HG02884 (cell line): ENCODE results near the gene JHY.
A peak's percentile ranks its signal among the peaks of the same experiment; 100 is the strongest.
"Not testable (repeated sequence)": the region's sequence is repeated elsewhere in the genome, so short reads cannot be mapped to it uniquely, and the experiment has no call there.

Source experiments
- ATAC-seq: cut with Tn5 transposase; IDR thresholded peaks from one replicate; pipeline ENCODE4 v1.9.1; 2021; ENCODE audit warnings: mild to moderate bottlenecking, moderate library complexity; ENCODE audit not compliant: unreplicated experiment

The JHY gene

DNA sequence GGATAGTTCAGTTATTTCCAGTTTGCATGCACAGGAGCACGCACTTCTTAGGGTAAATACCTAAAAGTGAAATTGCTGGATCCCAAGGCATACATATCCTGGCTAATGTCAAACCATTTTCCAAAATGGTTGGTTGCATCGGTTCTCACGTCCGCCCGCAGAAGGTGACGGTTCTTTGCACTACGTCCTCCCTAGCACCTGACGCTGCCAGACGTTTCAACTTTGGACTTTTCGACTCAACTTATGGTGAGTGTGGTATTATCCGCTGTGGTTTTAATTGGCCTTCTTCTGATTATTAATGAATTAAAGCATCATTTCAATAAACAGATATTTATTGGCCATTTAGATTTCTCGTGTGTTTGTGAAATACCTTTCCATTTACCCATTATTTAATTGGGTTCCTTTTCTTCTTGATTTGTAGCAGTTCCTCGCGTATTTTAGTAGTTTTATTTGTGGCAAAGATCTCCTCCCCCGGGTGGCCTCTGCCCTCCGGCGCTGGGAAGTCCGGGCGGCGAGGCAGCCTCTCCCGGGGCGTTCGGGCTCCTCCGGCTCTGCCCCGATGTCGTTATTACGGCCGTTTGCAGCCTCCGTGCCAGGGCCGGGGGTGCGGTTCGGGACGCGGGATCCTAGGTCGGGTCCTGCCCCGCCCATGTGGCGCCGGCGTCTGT is at the start of gene JHY:
Gene JHY (plus strand): TSS at position 571 of the 668 bp plus-strand sequence. CDS start 3,091 bp downstream, outside the sequence.
- peak; percentile 39 for ATAC-seq

DNA sequence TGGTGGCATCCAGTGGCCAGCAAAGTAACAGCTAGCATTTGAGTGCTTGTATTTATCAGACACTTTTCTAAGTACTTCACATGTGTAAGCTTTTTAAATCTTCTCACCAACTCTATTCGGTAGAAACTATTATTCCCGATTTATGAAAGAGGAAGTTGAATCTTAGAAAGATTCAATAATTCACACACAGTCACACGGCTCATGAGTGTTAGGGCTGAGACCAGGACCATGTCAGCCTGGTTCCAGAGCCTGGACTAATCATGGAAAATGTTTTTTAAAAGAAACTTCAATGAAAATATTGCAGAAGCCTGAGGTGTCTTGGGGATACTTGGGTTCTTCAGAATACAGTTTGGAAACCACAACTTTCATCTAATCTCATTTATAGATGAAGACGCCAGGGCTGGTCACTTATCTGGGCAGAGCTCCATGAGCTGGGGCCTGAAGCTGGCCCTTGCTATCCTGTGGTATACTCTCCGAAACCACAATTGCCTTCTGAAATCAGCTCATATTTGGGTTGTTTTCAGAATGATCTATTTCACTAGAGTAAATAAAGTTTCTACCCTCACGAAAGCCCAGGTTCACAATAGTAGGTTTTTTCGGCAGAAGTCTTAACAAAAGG is 48.6 kb upstream of the JHY start:
- ATAC-seq = no peak

DNA sequence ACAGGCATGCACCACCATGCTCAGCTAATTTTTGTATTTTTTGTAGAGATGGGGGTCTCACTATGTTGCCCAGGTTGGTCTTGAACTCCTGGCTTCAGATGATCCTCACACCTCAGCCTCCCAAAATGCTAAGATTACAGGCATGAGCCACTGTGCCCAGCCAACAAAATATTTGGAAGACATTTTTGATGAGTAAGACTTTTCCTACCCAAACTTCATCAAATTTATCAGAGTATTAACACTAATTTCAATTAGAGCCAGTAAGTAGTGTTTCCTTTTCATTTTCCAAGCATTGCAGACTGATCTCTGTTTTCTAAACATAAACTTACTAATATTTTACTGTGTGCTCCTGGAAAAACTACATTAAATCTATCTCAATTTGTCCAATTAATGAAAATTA is 45.6 kb upstream of the JHY start:
- ATAC-seq = no peak

DNA sequence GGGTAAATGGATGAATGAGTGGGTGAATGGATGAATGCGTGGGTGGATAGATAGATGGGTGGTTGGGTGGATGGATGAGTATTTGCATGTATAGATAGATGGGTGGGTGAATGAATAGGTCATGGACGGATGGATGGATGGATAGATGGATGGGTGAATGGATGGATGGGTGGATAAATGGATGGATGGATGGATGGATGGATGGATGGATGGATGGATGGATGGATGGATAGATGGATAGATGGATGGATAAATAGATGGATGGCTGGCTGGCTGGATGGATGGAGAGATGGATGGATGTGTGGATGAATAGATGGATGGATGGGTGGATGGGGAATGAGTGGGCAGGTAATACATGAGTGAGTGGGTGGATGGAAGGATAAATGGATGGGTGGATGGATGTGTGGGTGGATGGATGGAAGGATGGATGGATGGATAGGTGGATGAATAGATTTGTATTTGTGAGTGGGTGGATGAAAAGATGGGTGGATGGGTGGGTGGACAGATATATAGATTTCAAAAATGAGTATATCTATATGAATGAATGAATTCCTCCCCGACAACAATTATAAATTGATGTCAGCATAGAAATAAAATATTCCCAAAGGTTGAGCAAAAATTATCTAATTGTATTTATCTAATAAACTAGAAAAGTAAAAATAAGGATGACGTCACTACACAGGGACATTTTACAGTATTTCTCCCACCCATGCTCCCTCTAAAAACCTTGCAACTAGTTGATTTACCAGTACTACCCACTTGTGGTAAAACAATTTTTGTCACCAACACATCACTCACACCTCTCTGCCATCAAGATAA is 44.8 kb upstream of the JHY start:
- no peak for ATAC-seq

DNA sequence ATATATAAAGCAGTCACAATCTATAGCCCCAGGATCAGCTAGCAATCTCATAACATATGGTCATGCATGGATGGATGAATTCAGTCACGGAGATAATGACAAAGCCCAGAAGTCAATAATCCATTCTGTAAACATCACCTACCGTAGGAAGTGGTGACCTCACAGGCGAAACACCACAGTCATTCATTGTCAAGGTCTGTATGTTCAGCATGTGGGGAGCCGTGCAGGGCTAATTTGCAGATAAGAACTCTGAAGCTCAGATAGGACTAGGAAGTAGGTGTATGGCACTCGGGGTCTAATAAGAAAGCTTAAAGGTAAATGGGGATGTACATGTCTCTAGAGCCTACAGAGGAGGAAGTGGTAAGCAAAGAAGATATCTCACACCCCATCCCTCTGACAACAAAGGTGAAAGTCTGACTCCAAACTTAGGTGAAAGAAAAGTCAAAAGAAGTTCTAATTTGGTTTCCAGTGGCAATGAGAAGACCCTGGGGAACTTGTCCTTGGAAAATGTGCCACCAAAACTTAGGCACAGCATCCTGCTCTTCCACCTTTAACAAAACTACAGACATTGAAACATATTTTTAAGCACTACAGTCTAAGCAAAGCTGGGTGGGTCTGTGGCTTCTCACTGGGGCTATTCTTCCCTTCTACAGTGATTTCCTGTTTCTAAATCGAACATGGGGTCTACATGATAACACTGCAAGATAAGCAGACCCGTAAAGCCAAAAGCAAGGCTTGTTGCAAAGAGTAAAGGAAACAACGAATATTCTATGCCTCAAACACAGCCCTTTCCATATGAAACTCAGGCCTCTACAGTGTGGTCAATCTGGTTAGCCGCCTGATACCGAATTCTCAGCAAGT is 39.0 kb upstream of the JHY start:
- ATAC-seq = peak; percentile 78

DNA sequence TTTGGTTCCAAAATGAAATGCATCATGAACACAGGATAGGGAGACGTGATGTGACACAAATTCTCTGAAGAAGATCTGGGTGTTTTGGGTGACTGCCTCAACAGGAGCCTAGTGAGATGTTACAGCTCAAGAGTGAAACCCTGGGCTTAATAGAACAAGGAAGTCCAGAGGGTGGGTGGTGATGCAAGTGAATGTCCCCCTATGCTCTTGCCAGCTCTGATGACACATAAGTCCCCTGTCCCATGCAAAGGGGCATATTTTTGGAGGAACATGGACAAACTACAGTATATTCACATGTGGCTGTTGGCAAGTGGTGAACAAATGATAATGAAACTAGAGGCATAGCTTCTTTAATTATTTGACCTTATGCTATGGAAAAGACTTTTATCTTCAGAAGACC is 35.1 kb upstream of the JHY start:
- ATAC-seq = no peak

DNA sequence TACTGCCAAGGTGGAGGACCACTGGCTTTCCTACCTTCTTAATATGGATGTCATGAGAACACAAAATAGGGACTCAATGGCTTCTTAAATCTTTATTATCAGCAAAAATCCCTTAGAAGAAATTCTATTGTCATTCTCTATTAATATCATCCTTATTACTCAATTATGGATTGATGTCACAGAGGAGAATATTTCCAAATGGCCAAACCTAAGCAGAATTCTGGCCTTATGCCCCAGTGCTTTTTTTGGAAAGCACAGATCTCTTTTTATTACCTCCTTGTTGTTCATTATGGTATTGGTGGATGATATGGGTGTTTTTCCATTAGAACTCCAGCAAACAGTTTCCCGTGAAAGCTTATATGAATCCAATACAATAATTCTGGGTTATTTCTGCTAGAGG is 34.4 kb upstream of the JHY start:
- ATAC-seq = no peak

DNA sequence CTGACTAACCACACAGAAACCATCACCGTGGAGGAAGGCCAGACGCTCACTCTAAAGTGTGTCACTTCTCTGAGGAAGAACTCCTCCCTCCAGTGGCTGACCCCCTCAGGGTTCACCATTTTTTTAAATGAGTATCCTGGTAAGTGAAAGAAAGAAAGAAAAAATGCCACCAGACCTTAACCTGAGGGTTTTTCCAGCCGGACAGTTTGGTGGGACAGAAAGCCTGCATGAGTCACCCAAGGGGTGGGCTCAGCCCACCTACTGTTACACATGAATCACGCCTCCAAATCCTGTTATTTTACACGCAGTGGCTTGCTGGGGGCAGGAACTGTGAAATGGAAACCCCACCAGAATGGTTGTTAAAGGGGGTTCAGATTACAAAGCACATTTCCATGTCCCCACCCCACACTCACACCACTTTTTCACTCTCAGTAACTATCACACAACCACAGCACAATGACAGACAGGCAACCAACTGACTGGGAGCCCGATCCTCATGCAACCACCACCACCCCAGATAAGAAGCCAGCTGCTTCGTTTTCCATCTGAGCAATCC is 32.4 kb upstream of the JHY start:
- ATAC-seq = no peak

DNA sequence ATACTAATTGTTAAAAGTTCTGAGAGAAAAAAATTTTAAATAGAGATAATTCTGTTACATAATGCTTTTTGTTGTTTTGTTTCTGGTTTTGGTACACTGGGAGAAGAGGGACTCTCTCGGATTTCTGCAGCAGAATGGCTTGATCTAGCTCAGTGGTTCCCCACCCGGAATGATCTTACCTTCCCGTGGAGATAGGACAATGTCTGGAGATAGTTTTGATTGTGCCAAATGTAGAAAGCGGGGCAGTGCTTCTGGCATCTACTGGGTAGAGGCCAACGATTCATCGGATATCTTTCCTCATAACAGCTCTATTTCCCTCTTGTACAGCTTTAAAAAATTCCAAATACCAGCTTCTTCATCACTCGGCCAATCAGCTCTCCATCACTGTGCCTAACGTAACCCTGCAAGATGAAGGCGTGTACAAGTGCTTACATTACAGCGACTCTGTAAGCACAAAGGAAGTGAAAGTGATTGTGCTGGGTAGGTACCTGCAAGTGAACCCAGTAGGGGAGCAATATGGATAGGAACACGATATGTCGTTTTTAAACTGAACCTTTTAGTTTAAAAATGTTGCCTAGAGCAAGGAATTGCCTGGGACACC is 31.1 kb upstream of the JHY start:
- ATAC-seq = peak; percentile 63

DNA sequence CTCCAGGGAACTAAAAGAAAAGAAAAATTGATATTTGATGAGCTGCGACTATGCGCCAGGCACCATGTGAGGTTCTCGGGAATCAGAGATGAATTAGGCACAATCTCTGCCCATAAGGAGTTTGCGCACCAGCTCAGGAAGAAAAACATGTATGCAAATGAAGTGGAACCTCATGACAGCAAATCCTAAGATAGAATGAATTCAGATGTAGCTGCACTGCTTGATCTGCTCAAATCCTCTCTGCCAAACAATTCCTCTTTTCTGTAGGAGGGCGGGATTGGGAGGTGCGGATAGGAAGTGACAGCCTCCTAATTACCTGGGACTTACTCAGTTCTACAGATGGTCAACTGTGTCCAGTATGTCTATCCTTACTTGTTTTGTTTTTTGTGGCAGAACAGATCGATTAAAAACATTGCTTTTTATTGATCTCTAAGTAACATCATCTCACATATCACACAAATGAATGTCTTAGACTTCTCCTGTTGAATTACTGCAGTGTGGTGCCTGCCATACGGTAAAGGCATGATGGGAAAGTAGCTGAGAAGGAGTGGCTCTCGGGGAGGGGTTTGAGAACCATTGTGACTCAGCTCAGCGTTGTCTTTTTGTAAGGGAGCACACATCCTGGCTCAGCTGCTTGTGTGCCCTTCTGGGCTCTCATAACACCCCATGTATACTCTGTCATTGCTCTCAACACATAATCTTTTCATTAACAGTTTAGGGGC is 30.3 kb upstream of the JHY start:
- no peak for ATAC-seq

DNA sequence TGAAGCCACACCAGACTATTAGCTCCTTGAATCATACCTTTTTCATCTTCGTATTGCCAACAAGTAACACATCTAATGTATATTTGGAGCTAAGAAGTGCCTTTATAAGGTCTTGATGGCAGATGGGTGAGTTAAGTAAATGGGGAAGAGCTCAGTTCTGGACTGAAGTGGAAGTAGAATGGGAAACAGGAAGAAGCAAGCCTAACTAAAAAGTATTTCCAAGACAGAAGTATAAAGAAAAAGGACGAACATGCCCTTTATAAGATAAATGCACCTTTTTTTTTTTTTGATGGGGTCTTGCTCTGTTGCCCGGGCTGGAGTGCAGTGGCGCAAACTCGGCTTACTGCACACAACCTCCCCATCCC is 29.8 kb upstream of the JHY start:
- no peak for ATAC-seq

DNA sequence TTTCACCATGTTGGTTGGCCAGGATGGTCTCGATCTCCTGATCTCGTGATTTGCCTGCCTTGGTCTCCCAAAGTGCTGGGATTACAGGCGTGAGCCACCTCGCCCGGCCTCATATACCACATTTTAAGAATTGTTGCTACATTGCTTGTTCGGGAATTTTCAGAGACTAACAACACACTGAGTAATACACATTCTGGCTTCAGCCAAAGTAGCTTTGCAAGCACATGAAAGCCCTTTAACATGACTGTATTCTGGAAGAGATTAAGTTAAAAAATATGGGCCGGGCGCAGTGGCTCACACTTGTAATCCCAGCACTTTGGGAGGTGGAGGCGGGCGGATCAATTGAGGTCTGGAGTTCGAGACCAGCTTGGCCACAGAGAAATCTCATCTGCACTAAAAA is 29.3 kb upstream of the JHY start:
- no peak for ATAC-seq

DNA sequence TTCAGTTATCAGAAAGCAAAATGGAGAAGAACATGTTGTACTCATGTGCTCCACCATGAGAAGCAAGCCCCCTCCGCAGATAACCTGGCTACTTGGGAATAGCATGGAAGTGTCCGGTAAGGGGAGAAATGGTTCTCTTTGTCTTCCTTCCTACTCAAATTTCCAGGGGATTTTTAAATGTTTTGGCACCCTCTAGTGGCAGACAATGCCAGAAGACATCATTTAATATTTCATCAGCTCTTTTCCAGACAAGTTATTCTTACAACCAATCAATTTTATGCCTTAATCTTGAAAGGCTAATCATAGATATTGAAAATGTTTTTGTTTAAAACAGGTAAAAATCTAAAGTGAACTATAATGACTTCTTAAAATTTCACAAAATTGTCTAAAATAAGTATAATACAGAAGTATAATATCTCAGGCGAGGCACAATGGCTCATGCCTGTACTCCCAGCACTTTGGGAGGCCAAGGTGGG is 28.6 kb upstream of the JHY start:
- ATAC-seq = no peak

DNA sequence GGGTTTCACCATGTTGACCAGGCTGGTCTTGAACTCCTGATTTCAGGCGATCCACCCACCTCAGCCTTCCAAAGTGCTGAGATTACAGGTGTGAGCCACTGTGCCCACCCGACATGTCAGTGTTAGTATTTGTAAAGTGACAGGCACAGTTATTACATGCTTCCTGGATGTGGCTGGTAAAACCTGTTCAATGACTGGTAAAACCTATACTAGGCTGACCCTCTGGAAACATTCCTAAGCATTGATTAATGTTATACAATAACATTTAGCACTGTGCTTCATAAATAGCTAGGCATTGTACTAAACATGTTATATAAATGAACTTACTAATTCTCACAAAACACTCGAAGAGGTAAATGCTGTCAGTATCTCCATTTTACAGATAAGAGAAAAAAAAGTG is 20.9 kb upstream of the JHY start:
- ATAC-seq = no peak

DNA sequence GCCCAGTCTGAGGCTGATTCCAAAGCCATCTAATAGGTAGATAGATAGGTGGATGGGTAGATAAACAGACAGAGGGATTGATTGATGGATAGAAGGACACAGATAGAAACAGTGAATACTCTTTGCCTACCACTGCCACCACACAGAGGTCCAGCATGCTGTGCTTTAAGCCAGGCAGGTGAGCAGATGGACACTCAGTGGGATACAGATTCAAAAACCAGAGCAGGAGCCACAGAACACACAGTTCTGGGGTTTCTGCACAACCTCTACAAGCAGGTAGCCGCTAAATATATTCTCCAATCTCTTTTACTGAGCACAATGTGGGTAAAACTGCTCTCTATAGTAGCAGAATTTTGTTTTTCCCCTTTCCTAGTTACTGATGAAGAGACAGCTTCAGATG is 20.5 kb upstream of the JHY start:
- ATAC-seq = no peak

DNA sequence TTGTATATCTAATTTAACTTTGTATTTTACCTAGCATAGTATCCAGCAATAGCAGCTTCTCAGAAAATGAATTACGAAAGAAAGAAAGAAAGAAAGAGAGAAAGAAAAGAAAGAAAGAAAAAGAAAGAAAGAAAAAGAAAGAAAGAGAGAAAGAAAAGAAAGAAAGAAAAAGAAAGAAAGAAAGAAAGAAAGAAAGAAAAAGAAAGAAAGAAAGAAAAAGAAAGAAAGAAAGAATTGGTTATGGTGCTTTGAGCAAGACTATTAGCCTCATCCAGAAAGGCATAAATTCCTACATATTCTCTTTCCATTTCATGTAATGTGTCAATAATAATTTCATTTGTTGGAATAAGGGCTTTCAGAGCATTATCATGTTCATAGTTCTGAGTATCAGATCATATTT is 19.4 kb upstream of the JHY start:
- ATAC-seq = not testable (repeated sequence)

DNA sequence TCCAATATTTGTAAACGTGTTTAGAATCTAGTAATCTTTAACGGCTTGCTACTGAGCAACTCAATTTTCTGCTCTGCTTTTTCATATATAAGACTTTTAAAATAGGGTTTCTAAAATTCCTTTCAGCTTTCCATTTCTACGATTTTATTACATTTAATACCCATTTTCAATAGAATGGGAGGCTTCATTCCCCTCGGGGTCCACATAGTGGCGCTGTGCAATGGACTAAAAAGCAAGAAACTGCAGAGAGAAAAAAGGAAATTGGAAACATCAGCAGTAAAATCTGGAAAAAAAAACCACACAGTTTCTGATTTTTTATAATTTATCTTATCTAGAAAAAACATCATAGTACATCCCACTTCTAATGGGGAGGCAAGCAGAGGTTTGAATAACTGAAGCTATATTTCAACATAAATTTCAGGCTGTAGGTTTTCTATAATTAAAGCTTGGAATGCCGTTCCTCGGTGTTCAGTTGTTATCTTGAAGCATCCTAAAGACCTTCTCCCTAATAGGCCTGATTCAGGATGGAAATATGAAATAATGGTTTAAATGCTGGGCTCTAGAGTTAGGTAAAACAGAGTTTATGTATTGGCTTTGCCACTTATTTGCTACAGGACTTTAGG is 18.7 kb upstream of the JHY start:
- ATAC-seq = no peak

DNA sequence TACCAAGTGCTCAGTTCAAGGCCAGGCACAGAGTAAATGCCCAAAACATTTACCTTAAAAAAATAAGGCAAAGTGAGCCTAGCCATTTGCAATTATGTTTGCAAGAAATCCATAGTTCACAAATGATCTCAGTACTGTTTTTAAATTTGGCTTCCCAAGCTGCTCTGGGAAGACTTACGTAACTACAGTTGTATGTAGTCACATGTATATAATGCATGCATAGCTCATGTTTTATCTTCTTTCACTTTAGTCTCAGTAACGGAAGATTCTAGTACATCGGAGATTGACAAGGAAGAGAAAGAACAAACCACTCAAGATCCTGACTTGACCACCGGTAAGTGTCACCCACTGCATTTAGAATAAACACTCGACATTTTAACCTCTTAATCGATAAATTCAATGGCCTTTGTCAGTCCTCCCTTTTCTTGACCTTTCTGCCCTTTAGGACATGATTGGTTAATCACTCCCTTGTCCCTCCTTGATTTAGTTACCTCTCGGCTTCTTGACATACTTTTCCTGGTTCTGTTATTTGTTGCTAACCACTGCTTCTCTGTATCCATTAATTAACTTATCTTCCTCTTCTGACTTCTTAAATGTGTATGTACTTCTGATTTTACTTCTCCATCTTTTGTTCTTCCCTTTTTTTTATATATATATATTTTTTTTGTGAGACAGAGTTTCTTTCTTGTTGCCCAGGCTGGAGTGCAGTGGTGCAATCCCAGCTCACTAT is 18.0 kb upstream of the JHY start:
- ATAC-seq = no peak

DNA sequence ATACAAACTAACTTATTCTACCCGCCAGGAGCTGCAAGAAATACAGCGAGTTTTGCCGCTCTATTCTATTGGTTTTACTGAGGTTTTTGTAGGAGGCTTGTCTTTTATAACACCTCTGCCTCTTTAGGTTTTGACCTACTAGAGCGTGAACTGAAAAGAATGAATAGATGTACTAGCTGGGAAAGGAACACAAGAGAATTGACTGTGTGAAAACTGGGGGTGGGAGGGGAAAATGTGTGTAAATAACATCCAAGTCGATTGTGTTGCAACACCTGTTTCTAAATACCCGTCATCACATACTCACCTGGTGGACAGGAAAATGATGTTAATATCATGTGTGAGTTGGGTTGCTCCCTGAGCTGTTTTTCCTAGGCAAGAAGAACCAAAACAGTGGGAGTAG is 12.9 kb upstream of the JHY start:
- no peak for ATAC-seq
